PC-9 (cell line): Measurements from ENCODE around the gene ITFG1.

ENCODE experiments used
- CTCF ChIP-seq: fragments of 200-600 bp; sonication (generic); conservative IDR thresholded peaks from 2 replicates; pipeline ENCODE4 v1.6.1; 2017; ENCODE audit warnings: mixed run types, antibody characterized with exemption, mild to moderate bottlenecking, moderate library complexity
- EZH2 ChIP-seq: fragments of 200-600 bp; sonication (generic); IDR thresholded peaks from 2 replicates; pipeline ENCODE4 v1.8.0; 2017; ENCODE audit warnings: antibody characterized with exemption, low read depth

DNA sequence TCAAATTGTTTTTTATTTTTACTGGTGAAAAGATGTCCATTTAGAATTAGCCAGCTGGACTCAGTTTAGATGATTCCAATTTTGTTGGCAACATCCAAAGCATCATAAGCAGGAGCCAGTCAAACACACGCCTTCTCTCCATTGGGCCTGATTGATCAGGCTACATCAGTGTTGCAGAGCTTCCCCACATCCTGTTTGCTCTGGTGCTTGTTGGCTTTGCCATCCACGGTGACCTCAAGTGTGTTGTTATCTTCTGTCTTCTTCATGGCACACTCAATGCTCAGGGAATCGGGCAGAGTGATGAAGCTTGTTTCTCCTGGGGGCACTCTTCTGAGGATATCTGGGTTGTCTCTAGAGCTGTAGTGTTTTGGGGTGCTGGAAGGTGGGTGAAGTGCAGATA, 310.8 kb downstream of the ITFG1 start:
- TF ChIP-seq CTCF (no peak), EZH2 (no peak)
